DND-41 (cell line): ENCODE measurements around the gene GOLGA8A.
"Not testable (repeated sequence)": the region's sequence is repeated elsewhere in the genome, so short reads cannot be mapped to it uniquely, and the experiment has no call there.

ENCODE experiments used
- EZH2 ChIP-seq: IDR thresholded peaks from 3 replicates; pipeline ENCODE4 v1.6.1; 2012; ENCODE audit warnings: borderline replicate concordance, low read depth, mild to moderate bottlenecking, moderate library complexity, low read length, inconsistent platforms; ENCODE audit not compliant: severe bottlenecking
- TF ChIP-seq, protein P1 (sequence below): IDR thresholded peaks from 2 replicates; pipeline ENCODE4 v1.5.1; 2012; ENCODE audit warnings: borderline replicate concordance, low read length, moderate library complexity, mild to moderate bottlenecking; ENCODE audit not compliant: poor library complexity, severe bottlenecking; ENCODE audit errors: extremely low read depth

GRCh38 chr15:34408973-34409372 lies 28.6 kb downstream of the GOLGA8A start:
- not testable (repeated sequence) for TF ChIP-seq EZH2
- TF ChIP-seq, protein P1, sequence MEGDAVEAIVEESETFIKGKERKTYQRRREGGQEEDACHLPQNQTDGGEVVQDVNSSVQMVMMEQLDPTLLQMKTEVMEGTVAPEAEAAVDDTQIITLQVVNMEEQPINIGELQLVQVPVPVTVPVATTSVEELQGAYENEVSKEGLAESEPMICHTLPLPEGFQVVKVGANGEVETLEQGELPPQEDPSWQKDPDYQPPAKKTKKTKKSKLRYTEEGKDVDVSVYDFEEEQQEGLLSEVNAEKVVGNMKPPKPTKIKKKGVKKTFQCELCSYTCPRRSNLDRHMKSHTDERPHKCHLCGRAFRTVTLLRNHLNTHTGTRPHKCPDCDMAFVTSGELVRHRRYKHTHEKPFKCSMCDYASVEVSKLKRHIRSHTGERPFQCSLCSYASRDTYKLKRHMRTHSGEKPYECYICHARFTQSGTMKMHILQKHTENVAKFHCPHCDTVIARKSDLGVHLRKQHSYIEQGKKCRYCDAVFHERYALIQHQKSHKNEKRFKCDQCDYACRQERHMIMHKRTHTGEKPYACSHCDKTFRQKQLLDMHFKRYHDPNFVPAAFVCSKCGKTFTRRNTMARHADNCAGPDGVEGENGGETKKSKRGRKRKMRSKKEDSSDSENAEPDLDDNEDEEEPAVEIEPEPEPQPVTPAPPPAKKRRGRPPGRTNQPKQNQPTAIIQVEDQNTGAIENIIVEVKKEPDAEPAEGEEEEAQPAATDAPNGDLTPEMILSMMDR = not testable (repeated sequence)
